Measurements from ENCODE around the gene SOCS6. TPM values are rescaled to one million over a fixed set of nuclear protein-coding genes. Genes with fewer than 3 reads are reported as not detected.

SOCS6 gene
- polyA plus RNA-seq, 3 donors: 27.5 to 30.4 (median 28.4) TPM

- DNase-seq: no peak
These were observed 3.7 kb upstream of the SOCS6 start for GRCh38 chr18:70284976-70285620.

- DNase-seq: no peak
These were observed 1.1 kb upstream of the SOCS6 start for GRCh38 chr18:70287731-70288130.

GRCh38 chr18:70288171-70288850, 534 bp upstream of the SOCS6 start:
- no peak for DNase-seq

- DNase-seq: no peak
These were observed 787 bp downstream of the SOCS6 start for GRCh38 chr18:70289351-70290312.

- DNase-seq: no peak
These were observed 1.8 kb downstream of the SOCS6 start for GRCh38 chr18:70290482-70291294.

- no peak for DNase-seq
These were observed 2.4 kb downstream of the SOCS6 start for GRCh38 chr18:70291295-70291574.

- no peak for DNase-seq
These were observed 3.8 kb downstream of the SOCS6 start for GRCh38 chr18:70292628-70293027.

- no peak for DNase-seq
These were observed 4.3 kb downstream of the SOCS6 start for GRCh38 chr18:70293166-70293565.

- DNase-seq: no peak
These were observed 5.8 kb downstream of the SOCS6 start for GRCh38 chr18:70294471-70295191.

- no peak for DNase-seq
These were observed 6.6 kb downstream of the SOCS6 start for GRCh38 chr18:70295192-70296188.

GRCh38 chr18:70296289-70296688, 7.4 kb downstream of the SOCS6 start:
- no peak for DNase-seq

- DNase-seq: no peak
These were observed 7.9 kb downstream of the SOCS6 start for GRCh38 chr18:70296781-70297180.

GRCh38 chr18:70299393-70299792, 10.5 kb downstream of the SOCS6 start:
- no peak for DNase-seq

GRCh38 chr18:70301667-70302066, 12.8 kb downstream of the SOCS6 start:
- no peak for DNase-seq

GRCh38 chr18:70308555-70309294, 19.9 kb downstream of the SOCS6 start:
- DNase-seq: no peak

- no peak for DNase-seq
These were observed 21.9 kb downstream of the SOCS6 start for GRCh38 chr18:70310560-70311320.

GRCh38 chr18:70311726-70312125, 22.9 kb downstream of the SOCS6 start:
- DNase-seq: no peak

- no peak for DNase-seq
These were observed 24.8 kb downstream of the SOCS6 start for GRCh38 chr18:70313640-70314039.

Measured in renal pelvis (tissue), 4 donors.